HG03060 (cell line): ENCODE results near the gene HOXD9.

ENCODE experiments used
- ATAC-seq: cut with Tn5 transposase; IDR thresholded peaks from one replicate; pipeline ENCODE4 v1.9.1; 2021; ENCODE audit warnings: low read depth, moderate number of reproducible peaks; ENCODE audit not compliant: unreplicated experiment

Gene HOXD9

GRCh38 chr2:176162911-176163671, 40.6 kb downstream of the HOXD9 start:
- no peak for ATAC-seq

DNA sequence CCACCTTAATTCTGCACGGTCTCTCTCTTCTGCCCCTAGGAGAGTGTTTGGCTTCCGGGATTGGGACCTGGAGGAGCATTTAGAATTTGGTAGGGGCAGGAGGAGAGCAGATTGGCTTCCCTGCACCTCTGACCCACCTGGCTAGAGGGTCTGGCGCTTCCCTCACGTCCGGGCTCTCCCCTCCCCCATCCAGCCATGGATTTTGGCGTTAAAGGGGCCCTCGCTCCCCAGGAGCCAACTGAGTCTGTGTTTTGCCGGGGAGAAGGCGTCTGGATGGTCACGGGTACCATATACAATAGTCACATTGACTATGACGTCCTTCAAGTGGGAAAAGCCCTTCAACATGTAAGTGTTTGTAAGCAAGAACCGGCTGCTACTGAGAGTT, 41.1 kb downstream of the HOXD9 start:
- no peak for ATAC-seq

DNA sequence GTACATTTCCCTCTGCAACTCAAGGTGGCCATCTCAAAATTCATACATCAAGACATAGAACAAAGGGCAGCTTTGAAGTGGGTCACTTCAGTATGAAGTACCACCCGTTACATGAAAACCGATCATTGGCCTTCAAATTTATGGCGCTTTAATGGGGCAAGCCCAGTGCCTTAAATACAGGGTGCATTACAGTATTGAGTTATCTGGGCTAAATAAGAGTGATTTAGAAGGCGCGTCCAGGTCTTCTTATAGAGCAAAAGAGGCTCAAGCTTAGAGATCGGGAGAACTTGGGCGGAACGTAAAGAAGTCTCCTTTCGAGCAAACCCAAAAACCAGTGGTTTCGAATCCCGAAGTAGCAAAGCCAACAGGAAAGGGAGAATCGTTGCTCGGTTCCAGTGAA, 41.7 kb downstream of the HOXD9 start:
- no peak for ATAC-seq

DNA sequence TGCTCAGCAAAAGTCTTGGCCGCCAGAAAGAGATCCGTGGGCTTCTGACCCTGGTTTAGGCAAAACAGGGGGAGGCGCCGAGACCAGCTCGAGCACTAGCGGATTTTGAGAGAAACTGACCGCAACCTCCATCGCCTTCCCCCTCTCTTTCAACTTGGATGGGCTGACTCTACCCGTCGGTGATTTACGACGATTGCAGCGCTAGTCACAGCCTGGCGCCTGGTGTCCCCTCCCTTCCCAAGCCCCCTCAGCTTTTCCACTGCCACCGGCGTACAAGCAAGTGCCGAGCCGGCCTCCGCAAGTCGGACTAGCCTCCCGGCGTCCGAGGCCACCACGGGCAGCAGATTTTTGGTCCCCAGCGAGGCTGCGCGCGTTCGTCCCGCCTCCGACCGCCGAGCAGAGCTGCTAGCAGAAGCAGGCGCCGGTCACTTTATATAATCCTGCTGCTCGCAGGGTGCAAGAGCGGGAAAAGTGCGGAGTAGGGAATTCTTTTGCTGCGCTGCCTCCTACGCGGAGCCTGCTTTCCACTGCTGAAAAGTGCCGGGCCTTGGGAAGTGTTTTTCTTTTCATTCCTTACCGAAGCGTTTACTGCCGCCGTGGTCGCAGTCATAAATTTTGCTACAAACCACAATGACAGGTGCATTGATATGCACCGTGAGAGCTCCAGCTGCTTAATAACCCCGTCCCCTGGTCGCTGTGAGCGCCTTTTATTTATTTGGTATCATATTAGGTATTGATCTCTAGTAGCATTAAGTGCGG, 42.3 kb downstream of the HOXD9 start:
- no peak for ATAC-seq

DNA sequence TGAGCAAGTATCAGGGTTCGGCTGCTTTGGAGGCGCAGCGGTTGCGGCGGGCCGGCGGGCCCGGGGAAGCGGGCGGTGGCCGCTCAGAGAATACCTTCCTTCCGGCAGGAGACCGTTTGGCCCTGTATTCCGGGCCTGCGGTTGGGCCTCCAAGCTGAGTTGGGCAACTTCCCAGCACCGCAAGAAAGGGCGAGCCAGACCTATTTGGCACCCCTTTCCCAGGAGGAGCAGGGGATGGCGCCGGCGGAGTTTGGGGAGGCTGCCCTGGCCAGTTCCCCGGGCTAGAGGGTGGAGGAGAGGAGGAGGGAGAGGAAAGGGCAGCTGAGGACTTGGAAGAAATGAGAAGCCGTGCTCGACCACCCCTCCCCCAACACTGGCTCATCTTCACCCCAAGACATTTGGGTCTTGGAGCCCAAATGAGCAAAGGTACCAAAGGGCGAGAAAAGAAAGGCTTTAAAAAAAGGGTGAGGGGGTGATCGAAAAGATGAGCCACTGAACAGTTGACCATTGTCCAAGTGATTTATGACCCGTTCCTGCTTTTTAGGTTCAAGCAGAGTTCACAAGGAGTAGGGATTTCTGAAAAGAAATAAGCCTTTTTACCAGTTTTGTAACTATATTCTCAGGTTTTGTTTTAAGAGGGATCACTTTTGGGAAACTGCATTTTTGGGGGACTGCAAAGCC, 43.0 kb downstream of the HOXD9 start:
- no peak for ATAC-seq

GRCh38 chr2:176166272-176166671, 43.8 kb downstream of the HOXD9 start:
- no peak for ATAC-seq

DNA sequence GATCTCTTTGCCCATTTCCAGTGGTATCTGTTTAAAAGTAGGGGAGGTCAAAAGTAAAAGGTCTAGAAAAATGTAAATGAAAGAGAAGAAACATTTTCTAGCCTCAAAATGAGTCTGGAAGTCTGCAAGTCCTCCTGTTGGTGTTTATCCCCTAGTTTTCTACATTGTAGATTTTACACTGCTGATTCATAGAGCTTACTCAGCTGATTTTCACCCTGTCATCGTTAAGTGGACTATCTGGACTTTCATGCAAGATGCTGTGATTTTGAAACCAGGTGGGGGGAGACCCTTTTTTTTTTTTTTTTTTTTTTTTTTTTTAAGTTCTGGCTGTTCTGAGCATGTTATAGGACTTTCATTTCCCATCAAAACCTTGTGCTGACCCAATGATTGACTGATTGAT, 44.9 kb downstream of the HOXD9 start:
- ATAC-seq = no peak

DNA sequence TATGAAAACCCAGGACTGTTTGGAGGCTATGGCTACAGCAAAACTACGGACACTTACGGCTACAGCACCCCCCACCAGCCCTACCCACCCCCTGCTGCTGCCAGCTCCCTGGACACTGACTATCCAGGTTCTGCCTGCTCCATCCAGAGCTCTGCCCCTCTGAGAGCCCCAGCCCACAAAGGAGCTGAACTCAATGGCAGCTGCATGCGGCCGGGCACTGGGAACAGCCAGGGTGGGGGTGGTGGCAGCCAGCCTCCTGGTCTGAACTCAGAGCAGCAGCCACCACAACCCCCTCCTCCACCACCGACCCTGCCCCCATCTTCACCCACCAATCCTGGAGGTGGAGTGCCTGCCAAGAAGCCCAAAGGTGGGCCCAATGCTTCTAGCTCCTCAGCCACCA, 46.7 kb downstream of the HOXD9 start:
- no peak for ATAC-seq

GRCh38 chr2:176169711-176170110, 47.2 kb downstream of the HOXD9 start:
- no peak for ATAC-seq

- no peak for ATAC-seq
These were observed 48.2 kb downstream of the HOXD9 start for GRCh38 chr2:176170602-176171305.

DNA sequence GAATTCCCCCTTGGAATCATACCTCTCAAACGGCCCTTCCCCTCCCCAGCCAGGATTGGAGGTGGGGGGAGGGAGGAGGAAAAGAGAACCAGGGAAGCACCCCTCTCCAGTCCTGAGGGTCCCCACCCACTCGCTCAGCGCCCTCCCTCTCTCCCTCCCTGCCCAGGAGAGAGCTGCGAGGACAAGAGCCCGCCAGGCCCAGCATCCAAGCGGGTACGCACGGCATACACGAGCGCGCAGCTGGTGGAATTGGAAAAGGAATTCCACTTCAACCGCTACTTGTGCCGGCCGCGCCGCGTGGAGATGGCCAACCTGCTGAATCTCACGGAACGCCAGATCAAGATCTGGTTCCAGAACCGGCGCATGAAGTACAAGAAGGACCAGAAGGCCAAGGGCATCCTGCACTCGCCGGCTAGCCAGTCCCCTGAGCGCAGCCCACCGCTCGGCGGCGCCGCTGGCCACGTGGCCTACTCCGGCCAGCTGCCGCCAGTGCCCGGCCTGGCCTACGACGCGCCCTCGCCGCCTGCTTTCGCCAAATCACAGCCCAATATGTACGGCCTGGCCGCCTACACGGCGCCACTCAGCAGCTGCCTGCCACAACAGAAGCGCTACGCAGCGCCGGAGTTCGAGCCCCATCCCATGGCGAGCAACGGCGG, 49.0 kb downstream of the HOXD9 start:
- ATAC-seq = no peak

DNA sequence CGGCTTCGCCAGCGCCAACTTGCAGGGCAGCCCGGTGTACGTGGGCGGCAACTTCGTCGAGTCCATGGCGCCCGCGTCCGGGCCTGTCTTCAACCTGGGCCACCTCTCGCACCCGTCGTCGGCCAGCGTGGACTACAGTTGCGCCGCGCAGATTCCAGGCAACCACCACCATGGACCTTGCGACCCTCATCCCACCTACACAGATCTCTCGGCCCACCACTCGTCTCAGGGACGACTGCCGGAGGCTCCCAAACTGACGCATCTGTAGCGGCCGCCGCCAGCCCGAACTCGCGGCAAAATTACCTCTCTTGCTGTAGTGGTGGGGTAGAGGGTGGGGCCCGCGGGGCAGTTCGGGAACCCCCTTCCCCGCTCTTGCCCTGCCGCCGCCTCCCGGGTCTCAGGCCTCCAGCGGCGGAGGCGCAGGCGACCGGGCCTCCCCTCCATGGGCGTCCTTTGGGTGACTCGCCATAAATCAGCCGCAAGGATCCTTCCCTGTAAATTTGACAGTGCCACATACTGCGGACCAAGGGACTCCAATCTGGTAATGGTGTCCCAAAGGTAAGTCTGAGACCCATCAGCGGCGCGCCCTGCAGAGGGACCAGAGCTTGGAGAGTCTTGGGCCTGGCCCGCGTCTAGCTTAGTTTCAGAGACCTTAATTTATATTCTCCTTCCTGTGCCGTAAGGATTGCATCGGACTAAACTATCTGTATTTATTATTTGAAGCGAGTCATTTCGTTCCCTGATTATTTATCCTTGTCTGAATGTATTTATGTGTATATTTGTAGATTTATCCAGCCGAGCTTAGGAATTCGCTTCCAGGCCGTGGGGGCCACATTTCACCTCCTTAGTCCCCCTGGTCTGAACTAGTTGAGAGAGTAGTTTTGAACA, 49.7 kb downstream of the HOXD9 start:
- ATAC-seq = no peak

- ATAC-seq = no peak
These were observed 50.5 kb downstream of the HOXD9 start for GRCh38 chr2:176172895-176173566.

GRCh38 chr2:176173567-176174381, 51.3 kb downstream of the HOXD9 start:
- no peak for ATAC-seq

- ATAC-seq = no peak
These were observed 51.9 kb downstream of the HOXD9 start for GRCh38 chr2:176174382-176174823.
